Neural crest cell (in vitro differentiated cells): ENCODE data around the gene HAUS5. TPM values are rescaled to one million over a fixed set of nuclear protein-coding genes. Genes with fewer than 3 reads are reported as not detected.
"Not testable (repeated sequence)": the region's sequence is repeated elsewhere in the genome, so short reads cannot be mapped to it uniquely, and the experiment has no call there.

ENCODE experiments used
- DNase-seq: peaks from one replicate; pipeline ENCODE4 v3.0.0; 2021; ENCODE audit warnings: low read depth, mixed read lengths, low spot score
- H3K27ac Mint-ChIP-seq: one replicate; pipeline ENCODE4 v1.8.0; 2021; ENCODE audit warnings: mild to moderate bottlenecking, mixed read lengths; ENCODE audit not compliant: unreplicated experiment
- H3K27me3 Mint-ChIP-seq: 2 replicates; pipeline ENCODE4 v1.8.0; 2021; ENCODE audit warnings: low read depth, mild to moderate bottlenecking, mixed read lengths
- H3K36me3 Mint-ChIP-seq: 2 replicates; pipeline ENCODE4 v1.8.0; 2021; ENCODE audit warnings: low read depth, mild to moderate bottlenecking, mixed read lengths
- H3K4me1 Mint-ChIP-seq: 2 replicates; pipeline ENCODE4 v1.8.0; 2021; ENCODE audit warnings: mixed read lengths
- H3K4me3 Mint-ChIP-seq: one replicate; pipeline ENCODE4 v1.8.0; 2021; ENCODE audit warnings: mild to moderate bottlenecking, mixed read lengths
- H3K9me3 Mint-ChIP-seq: 2 replicates; pipeline ENCODE4 v1.8.0; 2021; ENCODE audit warnings: mixed read lengths
- total RNA-seq: library from RNA; stranded (reverse); gene quantifications from 2 replicates; pipeline ENCODE4 v1.2.1, GENCODE V29; 2021
- TF ChIP-seq, protein P1 (sequence below): fragments of 200-600 bp; sonication (generic); conservative IDR thresholded peaks from 2 replicates; pipeline ENCODE4 v1.5.0; 2021; ENCODE audit warnings: antibody characterized with exemption, mild to moderate bottlenecking

Gene HAUS5
- total RNA-seq, 1 donor from 2014 or later: 55.9 TPM

DNA sequence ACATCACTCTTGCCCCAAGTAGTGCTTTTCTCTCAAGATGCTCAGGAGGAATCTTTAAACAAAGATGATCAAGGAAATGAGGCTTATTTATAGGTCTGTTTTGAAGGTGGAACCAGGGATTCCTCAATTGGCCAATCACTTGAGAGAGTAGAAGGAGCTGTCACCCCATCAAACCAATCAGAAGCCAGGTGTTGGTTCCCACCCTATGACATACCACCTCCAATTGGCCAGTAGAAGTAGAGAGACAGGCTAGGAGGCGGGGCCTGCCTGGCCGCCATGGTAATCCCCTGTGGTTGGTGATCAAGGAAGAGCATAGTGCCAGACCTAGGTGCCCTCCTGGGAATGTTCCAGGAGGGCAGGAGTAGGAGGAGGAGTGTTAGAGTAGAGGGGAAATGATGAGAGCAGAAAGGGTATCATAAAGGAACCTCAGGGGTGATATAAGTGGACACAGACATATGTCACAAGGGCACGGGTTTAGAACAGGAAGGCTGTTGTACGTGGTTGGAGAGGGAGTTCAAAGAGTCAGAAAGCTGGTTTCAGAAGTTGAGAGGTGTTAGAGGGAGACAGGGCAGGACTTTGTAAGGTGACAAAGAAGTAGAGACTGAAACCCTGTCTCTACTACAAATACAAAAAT is 16.1 kb upstream of the HAUS5 start:
- Mint-ChIP-seq H3K36me3 (no peaks in the 10 kb centered on the region), H3K4me1 (no peaks in the 10 kb centered on the region), H3K9me3 (no peaks in the 10 kb centered on the region), H3K27ac (no peak overlapping the region), H3K27me3 (peaks cover 47% of the 10 kb centered on the region), H3K4me3 (no peak overlapping the region)
- TF ChIP-seq, protein P1, sequence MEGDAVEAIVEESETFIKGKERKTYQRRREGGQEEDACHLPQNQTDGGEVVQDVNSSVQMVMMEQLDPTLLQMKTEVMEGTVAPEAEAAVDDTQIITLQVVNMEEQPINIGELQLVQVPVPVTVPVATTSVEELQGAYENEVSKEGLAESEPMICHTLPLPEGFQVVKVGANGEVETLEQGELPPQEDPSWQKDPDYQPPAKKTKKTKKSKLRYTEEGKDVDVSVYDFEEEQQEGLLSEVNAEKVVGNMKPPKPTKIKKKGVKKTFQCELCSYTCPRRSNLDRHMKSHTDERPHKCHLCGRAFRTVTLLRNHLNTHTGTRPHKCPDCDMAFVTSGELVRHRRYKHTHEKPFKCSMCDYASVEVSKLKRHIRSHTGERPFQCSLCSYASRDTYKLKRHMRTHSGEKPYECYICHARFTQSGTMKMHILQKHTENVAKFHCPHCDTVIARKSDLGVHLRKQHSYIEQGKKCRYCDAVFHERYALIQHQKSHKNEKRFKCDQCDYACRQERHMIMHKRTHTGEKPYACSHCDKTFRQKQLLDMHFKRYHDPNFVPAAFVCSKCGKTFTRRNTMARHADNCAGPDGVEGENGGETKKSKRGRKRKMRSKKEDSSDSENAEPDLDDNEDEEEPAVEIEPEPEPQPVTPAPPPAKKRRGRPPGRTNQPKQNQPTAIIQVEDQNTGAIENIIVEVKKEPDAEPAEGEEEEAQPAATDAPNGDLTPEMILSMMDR: no peak
- DNase-seq: no peak

GRCh38 chr19:35601971-35602370 is 10.6 kb upstream of the HAUS5 start:
- TF ChIP-seq, protein P1: no peak
- DNase-seq: no peak
- Mint-ChIP-seq H3K9me3 (no peaks in the 10 kb centered on the region), H3K27me3 (peaks cover 32% of the 10 kb centered on the region), H3K27ac (no peak overlapping the region), H3K36me3 (no peaks in the 10 kb centered on the region), H3K4me3 (no peak overlapping the region), H3K4me1 (no peaks in the 10 kb centered on the region)

GRCh38 chr19:35604436-35604835 is 8.1 kb upstream of the HAUS5 start:
- peaks cover 19% of the 10 kb centered on the region for H3K27me3 Mint-ChIP-seq
- H3K9me3 Mint-ChIP-seq, H3K4me1 Mint-ChIP-seq, DNase-seq, H3K27ac Mint-ChIP-seq, H3K4me3 Mint-ChIP-seq, H3K36me3 Mint-ChIP-seq: not testable (repeated sequence)

GRCh38 chr19:35607170-35607569 is 5.4 kb upstream of the HAUS5 start:
- H3K9me3 Mint-ChIP-seq, H3K27ac Mint-ChIP-seq, H3K4me1 Mint-ChIP-seq, DNase-seq, H3K4me3 Mint-ChIP-seq, H3K36me3 Mint-ChIP-seq, H3K27me3 Mint-ChIP-seq: not testable (repeated sequence)

- Mint-ChIP-seq H3K36me3 (no peaks in the 10 kb centered on the region), H3K4me3 (no peak overlapping the region), H3K4me1 (peaks cover 7% of the 10 kb centered on the region), H3K9me3 (peaks cover 9% of the 10 kb centered on the region), H3K27me3 (peaks cover 1% of the 10 kb centered on the region), H3K27ac (no peak overlapping the region)
- TF ChIP-seq, protein P1: no peak
- no peak for DNase-seq
Measured at GRCh38 chr19:35607661-35608060, 4.9 kb upstream of the HAUS5 start.

- H3K4me3 Mint-ChIP-seq: no peak overlapping the region
- no peak overlapping the region for H3K27ac Mint-ChIP-seq
- no peaks in the 10 kb centered on the region for H3K27me3 Mint-ChIP-seq
- H3K36me3 Mint-ChIP-seq: no peaks in the 10 kb centered on the region
- no peak for DNase-seq
- TF ChIP-seq, protein P1: no peak
- peaks cover 9% of the 10 kb centered on the region for H3K9me3 Mint-ChIP-seq
- H3K4me1 Mint-ChIP-seq: peaks cover 7% of the 10 kb centered on the region
Measured at GRCh38 chr19:35608251-35608650, 4.3 kb upstream of the HAUS5 start.
